IPS-15b (cell line): ENCODE measurements around the gene GRAMD1B.
"Not testable (repeated sequence)": the region's sequence is repeated elsewhere in the genome, so short reads cannot be mapped to it uniquely, and the experiment has no call there.

Experiments
- H3K27me3 ChIP-seq: one replicate; pipeline ENCODE4 v1.6.1; 2013; ENCODE audit warnings: low read length; ENCODE audit not compliant: control insufficient read depth, insufficient read depth
- H3K36me3 ChIP-seq: one replicate; pipeline ENCODE4 v1.6.1; 2013; ENCODE audit warnings: low read length; ENCODE audit not compliant: control insufficient read depth, insufficient read depth
- H3K4me1 ChIP-seq: one replicate; pipeline ENCODE4 v1.6.1; 2013; ENCODE audit warnings: mild to moderate bottlenecking, low read length; ENCODE audit not compliant: control insufficient read depth, insufficient read depth
- H3K4me3 ChIP-seq: one replicate; pipeline ENCODE4 v1.5.1; 2013; ENCODE audit warnings: low read depth, low read length
- H3K9ac ChIP-seq: one replicate; pipeline ENCODE4 v1.6.1; 2013; ENCODE audit warnings: low read depth, mild to moderate bottlenecking, low read length
- H3K9me3 ChIP-seq: one replicate; pipeline ENCODE4 v1.6.1; 2013; ENCODE audit warnings: mild to moderate bottlenecking, low read length; ENCODE audit not compliant: control insufficient read depth, insufficient read depth

The GRAMD1B gene

DNA sequence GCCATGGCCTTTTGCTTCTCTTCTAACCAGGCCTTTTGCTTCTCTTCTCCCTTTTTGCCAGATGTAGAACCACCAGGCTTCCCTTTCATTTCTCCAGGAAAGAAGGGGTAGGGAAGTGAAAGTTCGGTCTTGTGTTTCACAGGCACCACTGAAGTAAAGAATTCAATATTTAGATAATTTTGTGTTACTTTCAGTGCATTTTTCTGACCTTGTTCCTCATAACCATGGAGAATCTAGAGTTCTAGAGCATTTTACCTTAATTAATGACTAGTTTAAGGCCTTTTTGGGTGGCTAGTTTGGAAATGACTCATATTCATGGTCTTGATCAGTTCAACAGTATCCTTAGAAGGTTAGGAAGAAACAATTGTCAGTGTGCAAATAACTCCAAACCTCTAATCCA, 22.7 kb downstream of the GRAMD1B start:
- Histone ChIP-seq H3K4me1 (peaks cover 6% of the 10 kb centered on the region), H3K27me3 (no peaks in the 10 kb centered on the region), H3K36me3 (no peaks in the 10 kb centered on the region), H3K4me3 (no peak overlapping the region), H3K9ac (no peak overlapping the region), H3K9me3 (no peaks in the 10 kb centered on the region)

DNA sequence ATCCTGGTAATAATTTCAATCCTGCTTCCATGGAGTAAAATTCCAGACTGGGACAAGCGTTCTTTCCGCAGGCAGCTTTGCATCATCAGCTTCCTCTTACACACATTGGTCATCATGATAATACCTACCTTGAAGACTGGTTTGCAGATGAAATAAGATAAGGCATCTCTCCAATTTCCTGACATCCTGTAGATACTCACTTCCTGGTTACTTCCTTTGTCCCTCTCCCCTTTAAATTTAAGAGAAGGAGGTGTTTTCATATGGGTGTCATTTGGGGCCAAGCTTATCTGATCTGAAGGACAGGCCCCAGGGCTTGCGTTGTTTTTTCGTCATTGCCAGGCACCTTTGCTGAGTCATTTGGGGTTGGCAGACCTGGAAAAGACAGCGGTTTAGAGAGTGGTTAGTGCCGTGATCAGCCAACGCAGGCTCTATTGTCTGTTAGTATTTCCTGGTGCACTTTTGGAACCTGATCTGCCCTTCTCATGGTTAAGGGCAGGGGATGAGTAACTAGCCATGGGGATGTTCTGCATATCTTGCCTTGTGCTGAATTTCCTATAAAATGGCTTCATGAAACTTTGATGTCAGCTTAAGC, 24.1 kb downstream of the GRAMD1B start:
- Histone ChIP-seq H3K36me3 (no peaks in the 10 kb centered on the region), H3K9me3 (no peaks in the 10 kb centered on the region), H3K4me3 (no peak overlapping the region), H3K9ac (no peak overlapping the region), H3K27me3 (no peaks in the 10 kb centered on the region), H3K4me1 (peaks cover 4% of the 10 kb centered on the region)

GRCh38 chr11:123454796-123455195, 24.7 kb downstream of the GRAMD1B start:
- H3K4me1 ChIP-seq = peaks cover 4% of the 10 kb centered on the region
- no peaks in the 10 kb centered on the region for H3K27me3 ChIP-seq
- H3K4me3 ChIP-seq = no peak overlapping the region
- H3K9me3 ChIP-seq = no peaks in the 10 kb centered on the region
- H3K36me3 ChIP-seq = no peaks in the 10 kb centered on the region
- H3K9ac ChIP-seq = no peak overlapping the region

- H3K4me3 ChIP-seq, H3K9ac ChIP-seq, H3K4me1 ChIP-seq, H3K9me3 ChIP-seq, H3K27me3 ChIP-seq, H3K36me3 ChIP-seq: not testable (repeated sequence)
These were observed 26.4 kb downstream of the GRAMD1B start for GRCh38 chr11:123456448-123456847.

- Histone ChIP-seq H3K9me3 (no peaks in the 10 kb centered on the region), H3K9ac (no peak overlapping the region), H3K36me3 (no peaks in the 10 kb centered on the region), H3K27me3 (no peaks in the 10 kb centered on the region), H3K4me1 (peaks cover 4% of the 10 kb centered on the region), H3K4me3 (no peak overlapping the region)
These were observed 27.2 kb downstream of the GRAMD1B start for GRCh38 chr11:123457187-123457770.

DNA sequence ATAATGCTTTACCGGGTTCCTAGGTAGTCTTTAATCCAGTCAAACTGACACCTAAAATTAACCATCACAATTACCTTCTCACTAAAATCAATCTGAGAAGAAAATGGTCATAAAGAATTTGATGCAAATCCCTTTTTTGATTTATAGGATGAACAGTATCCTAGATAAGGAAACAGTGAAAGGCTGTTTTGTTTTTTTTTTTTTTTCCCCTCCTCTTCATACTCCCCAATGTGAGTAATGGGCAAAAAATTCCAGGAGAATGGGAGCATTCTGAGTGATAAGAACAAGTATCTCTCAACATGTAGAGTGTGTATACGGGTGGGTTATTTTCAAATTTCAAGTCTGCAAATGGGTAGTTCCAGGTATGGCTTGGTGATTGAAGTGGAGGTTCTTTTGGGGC, 28.4 kb downstream of the GRAMD1B start:
- no peaks in the 10 kb centered on the region for H3K9me3 ChIP-seq
- peaks cover 4% of the 10 kb centered on the region for H3K4me1 ChIP-seq
- no peak overlapping the region for H3K9ac ChIP-seq
- no peaks in the 10 kb centered on the region for H3K27me3 ChIP-seq
- no peaks in the 10 kb centered on the region for H3K36me3 ChIP-seq
- H3K4me3 ChIP-seq = no peak overlapping the region

- Histone ChIP-seq H3K4me1 (no peaks in the 10 kb centered on the region), H3K27me3 (no peaks in the 10 kb centered on the region)
These were observed 30.1 kb downstream of the GRAMD1B start for GRCh38 chr11:123460012-123460700.

GRCh38 chr11:123461164-123461563, 31.1 kb downstream of the GRAMD1B start:
- Histone ChIP-seq H3K9me3 (no peaks in the 10 kb centered on the region), H3K9ac (no peak overlapping the region), H3K36me3 (no peaks in the 10 kb centered on the region), H3K4me1 (no peaks in the 10 kb centered on the region), H3K27me3 (no peaks in the 10 kb centered on the region), H3K4me3 (no peak overlapping the region)

More at GRCh38 chr11:123460012-123460700, 30.1 kb downstream of the GRAMD1B start:
- Histone ChIP-seq H3K9me3 (no peaks in the 10 kb centered on the region), H3K9ac (no peak overlapping the region), H3K36me3 (no peaks in the 10 kb centered on the region), H3K4me3 (no peak overlapping the region)

GRCh38 chr11:123465667-123466066, 35.6 kb downstream of the GRAMD1B start:
- not testable (repeated sequence) for H3K9me3 ChIP-seq, H3K9ac ChIP-seq, H3K27me3 ChIP-seq, H3K4me1 ChIP-seq, H3K4me3 ChIP-seq, H3K36me3 ChIP-seq

- H3K36me3 ChIP-seq, H3K4me1 ChIP-seq, H3K9me3 ChIP-seq, H3K27me3 ChIP-seq, H3K9ac ChIP-seq, H3K4me3 ChIP-seq: not testable (repeated sequence)
These were observed 36.1 kb downstream of the GRAMD1B start for GRCh38 chr11:123466172-123466571.

DNA sequence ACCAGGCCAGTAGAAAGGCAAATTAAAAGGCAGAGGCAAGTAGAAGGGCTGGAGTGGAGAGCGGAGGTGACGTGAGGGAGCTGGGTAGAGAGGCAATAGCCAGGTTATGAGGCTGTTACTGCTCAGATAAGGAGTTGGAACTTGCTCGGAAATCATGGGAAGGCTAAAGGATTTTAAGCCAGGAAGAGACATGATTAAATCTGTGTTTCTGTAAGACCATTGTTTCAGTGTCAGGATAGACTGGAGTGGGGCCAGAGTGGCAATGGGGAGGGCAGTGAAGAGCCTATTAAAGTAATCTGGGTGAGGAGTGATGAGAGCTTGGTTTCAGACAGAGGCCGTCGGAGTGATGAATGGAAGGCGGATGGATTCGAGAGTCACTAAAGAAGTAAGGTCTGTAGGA, 39.0 kb downstream of the GRAMD1B start:
- H3K9ac ChIP-seq = no peak overlapping the region
- no peaks in the 10 kb centered on the region for H3K36me3 ChIP-seq
- H3K4me1 ChIP-seq = no peaks in the 10 kb centered on the region
- no peaks in the 10 kb centered on the region for H3K9me3 ChIP-seq
- H3K27me3 ChIP-seq = no peaks in the 10 kb centered on the region
- H3K4me3 ChIP-seq = no peak overlapping the region

DNA sequence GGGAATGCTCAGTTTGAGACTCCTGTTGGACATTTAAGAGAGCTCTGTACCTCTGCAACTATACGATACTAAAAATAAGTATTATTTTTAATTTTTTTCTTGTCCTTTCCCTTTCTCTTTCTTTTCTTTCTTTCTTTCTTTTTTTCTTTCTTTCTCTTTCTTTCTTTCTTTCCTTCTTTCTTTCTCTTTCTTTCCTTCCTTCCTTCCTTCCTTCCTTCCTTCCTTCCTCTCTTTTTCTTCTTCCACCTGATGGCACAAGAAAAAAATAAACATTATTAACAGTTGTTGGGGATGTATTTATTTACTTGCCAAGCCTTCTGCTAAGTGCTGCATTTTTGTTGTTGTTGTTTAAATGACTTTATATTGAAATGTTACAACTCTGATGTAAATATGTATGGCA, 39.5 kb downstream of the GRAMD1B start:
- Histone ChIP-seq H3K9ac (no peak overlapping the region), H3K4me3 (no peak overlapping the region), H3K36me3 (no peaks in the 10 kb centered on the region), H3K4me1 (no peaks in the 10 kb centered on the region), H3K27me3 (no peaks in the 10 kb centered on the region), H3K9me3 (no peaks in the 10 kb centered on the region)
